Measurements from ENCODE around the gene FOXP1. TPM values are rescaled to one million over a fixed set of nuclear protein-coding genes. Genes with fewer than 3 reads are reported as not detected.

FOXP1 gene
- total and polyA plus RNA-seq, 9 of the 15 experiments (the other 6 are each of a cell fraction or from before 2014, with no cell fraction given), result 7.7 to 34.5 (median 13.7) TPM

- POLR2A ChIA-PET, result no interaction called here
- no peak overlapping the region for H3K4me2 ChIP-seq (ENCODE audit: insufficient read depth, low read length)
Measured at GRCh38 chr3:71458895-71459294, 124.6 kb downstream of the FOXP1 start.

DNA sequence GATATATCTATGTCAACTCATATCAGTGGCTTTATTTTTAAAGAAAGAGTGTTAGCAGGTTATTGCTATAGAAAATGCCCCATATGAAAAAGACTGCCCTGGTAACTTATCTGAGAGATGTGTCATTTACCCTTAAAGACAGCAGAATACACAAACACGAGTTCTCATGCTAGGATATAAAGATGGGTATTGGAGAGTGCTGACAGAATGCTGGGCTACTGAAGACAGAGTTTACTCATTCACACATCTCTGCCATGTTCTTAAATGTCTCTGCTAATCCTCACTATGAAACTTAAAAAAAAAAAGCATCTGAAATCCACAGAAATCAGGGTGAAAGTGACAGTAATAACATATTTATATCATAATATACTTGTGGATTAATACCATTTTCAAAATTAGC lies 126.7 kb downstream of the FOXP1 start:
- no peak for DNase-seq (ENCODE audit: extremely low read depth in 1 of 4, low spot score in 3 of 4)
- CTCF ChIA-PET (ENCODE audit: low intra/inter-chr PET ratio), result no interaction called here
- H3K27ac ChIP-seq (ENCODE audit: extremely low read depth, low read depth, low read length), result no peak overlapping the region
- no peak overlapping the region for H3K4me3 ChIP-seq
- no peak overlapping the region for H3K4me2 ChIP-seq (ENCODE audit: insufficient read depth, low read length)
- no TSS peak for BruUV-seq (replicated peaks)
- no peaks in the 10 kb centered on the region for H3K9me1 ChIP-seq (ENCODE audit: control insufficient read depth, insufficient read depth, low read length)
- in situ Hi-C loops (cut with MboI) (no loop called here), intact Hi-C loops (cut with micrococcal nuclease) (no loop called here)
- no peaks in the 10 kb centered on the region; a peak in 1 of 5 replicates for H3K4me1 ChIP-seq (replicated peaks in 1 of 2; ENCODE audit: control insufficient read depth in 2 of 2, insufficient read depth in 2 of 2, low read length in 2 of 2)
- no peaks in the 10 kb centered on the region for H3K27me3 ChIP-seq (ENCODE audit: control insufficient read depth in 2 of 2, insufficient read depth in 2 of 2, low read length in 2 of 2)
- H4K20me1 ChIP-seq (replicated peaks; ENCODE audit: control insufficient read depth, insufficient read depth, low read length), result no peaks in the 10 kb centered on the region
- H3K9ac ChIP-seq (ENCODE audit: insufficient read depth in 1 of 2, low read depth in 2 of 2, low read length in 2 of 2), result no peak overlapping the region
- H3K79me2 ChIP-seq (ENCODE audit: control insufficient read depth, insufficient read depth, low read length), result no peaks in the 10 kb centered on the region
- H3K36me3 ChIP-seq (ENCODE audit: control insufficient read depth, insufficient read depth, low read length), result no peaks in the 10 kb centered on the region
- H3K9me3 ChIP-seq (replicated peaks; ENCODE audit: control insufficient read depth, insufficient read depth, low read depth, low read length), result no peaks in the 10 kb centered on the region
- ATAC-seq, result no peak
- FAIRE-seq, result no peak
- TF ChIP-seq FOXP4 (CRISPR knock-in tag; IDR thresholded peaks at IDR 0.05; ENCODE audit: borderline replicate concordance) (no peak), CEBPG (CRISPR knock-in tag; IDR thresholded peaks at IDR 0.05) (no peak), CEBPG (tag; conservative IDR thresholded peaks at IDR 0.05 in 1 of 2, IDR thresholded peaks at IDR 0.05 in 1 of 2) (no peak), MTA1 (IDR thresholded peaks at IDR 0.05; ENCODE audit: borderline replicate concordance) (no peak), HDAC3 (IDR thresholded peaks at IDR 0.05; ENCODE audit: borderline replicate concordance, partially characterized antibody) (no peak), ZNF12 (CRISPR knock-in tag; IDR thresholded peaks at IDR 0.05) (no peak), MBD2 (IDR thresholded peaks at IDR 0.05; ENCODE audit: borderline replicate concordance, low read depth) (no peak), ZNF830 (CRISPR knock-in tag; IDR thresholded peaks at IDR 0.05) (no peak), SETDB1 (IDR thresholded peaks at IDR 0.05; ENCODE audit: low read length) (no peak), MXI1 (IDR thresholded peaks at IDR 0.05; ENCODE audit: low read depth, low read length) (no peak)
- TF ChIP-seq, protein P1, sequence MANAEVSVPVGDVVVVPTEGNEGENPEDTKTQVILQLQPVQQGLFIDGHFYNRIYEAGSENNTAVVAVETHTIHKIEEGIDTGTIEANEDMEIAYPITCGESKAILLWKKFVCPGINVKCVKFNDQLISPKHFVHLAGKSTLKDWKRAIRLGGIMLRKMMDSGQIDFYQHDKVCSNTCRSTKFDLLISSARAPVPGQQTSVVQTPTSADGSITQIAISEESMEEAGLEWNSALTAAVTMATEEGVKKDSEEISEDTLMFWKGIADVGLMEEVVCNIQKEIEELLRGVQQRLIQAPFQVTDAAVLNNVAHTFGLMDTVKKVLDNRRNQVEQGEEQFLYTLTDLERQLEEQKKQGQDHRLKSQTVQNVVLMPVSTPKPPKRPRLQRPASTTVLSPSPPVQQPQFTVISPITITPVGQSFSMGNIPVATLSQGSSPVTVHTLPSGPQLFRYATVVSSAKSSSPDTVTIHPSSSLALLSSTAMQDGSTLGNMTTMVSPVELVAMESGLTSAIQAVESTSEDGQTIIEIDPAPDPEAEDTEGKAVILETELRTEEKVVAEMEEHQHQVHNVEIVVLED (CRISPR knock-in tag; IDR thresholded peaks at IDR 0.05), result no peak
- TF ChIP-seq, protein P2, sequence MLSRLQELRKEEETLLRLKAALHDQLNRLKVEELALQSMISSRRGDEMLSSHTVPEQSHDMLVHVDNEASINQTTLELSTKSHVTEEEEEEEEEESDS (CRISPR knock-in tag; IDR thresholded peaks at IDR 0.05), result no peak
- H2AFZ ChIP-seq (ENCODE audit: low read depth, low read length), result no peak overlapping the region
- POLR2A ChIA-PET, result interaction anchor here (1.0 kb wide), 1 partner anchor 40 kb away, joined by 4 read pairs; no protein-coding TSS in a partner anchor
- 25% methylated on average over 1 of the region's 1 CpG for WGBS (ENCODE audit: insufficient coverage, low coverage, missing lambda C conversion rate)

More at GRCh38 chr3:71458895-71459294, 124.6 kb downstream of the FOXP1 start:
- Histone ChIP-seq H3K27me3 (ENCODE audit: control insufficient read depth in 2 of 2, insufficient read depth in 2 of 2, low read length in 2 of 2) (no peaks in the 10 kb centered on the region), H3K4me3 (no peak overlapping the region), H3K27ac (ENCODE audit: extremely low read depth, low read depth, low read length) (no peak overlapping the region), H3K36me3 (ENCODE audit: control insufficient read depth, insufficient read depth, low read length) (no peaks in the 10 kb centered on the region), H3K9ac (ENCODE audit: insufficient read depth in 1 of 2, low read depth in 2 of 2, low read length in 2 of 2) (no peak overlapping the region), H3K9me1 (ENCODE audit: control insufficient read depth, insufficient read depth, low read length) (no peaks in the 10 kb centered on the region), H4K20me1 (replicated peaks; ENCODE audit: control insufficient read depth, insufficient read depth, low read length) (no peaks in the 10 kb centered on the region), H3K4me1 (replicated peaks in 1 of 2; ENCODE audit: control insufficient read depth in 2 of 2, insufficient read depth in 2 of 2, low read length in 2 of 2) (no peaks in the 10 kb centered on the region; a peak in 1 of 5 replicates), H3K9me3 (replicated peaks; ENCODE audit: control insufficient read depth, insufficient read depth, low read depth, low read length) (no peaks in the 10 kb centered on the region), H2AFZ (ENCODE audit: low read depth, low read length) (no peak overlapping the region), H3K79me2 (ENCODE audit: control insufficient read depth, insufficient read depth, low read length) (no peaks in the 10 kb centered on the region)
- 33% methylated on average over 1 of the region's 1 CpG for WGBS (ENCODE audit: insufficient coverage, low coverage, missing lambda C conversion rate)
- DNase-seq (ENCODE audit: extremely low read depth in 1 of 4, low spot score in 3 of 4) (no peak), ATAC-seq (no peak), FAIRE-seq (no peak)
- peak; percentile 21 for TF ChIP-seq MEIS2 (IDR thresholded peaks at IDR 0.05; ENCODE audit: partially characterized antibody)
- TF ChIP-seq SAFB (IDR thresholded peaks at IDR 0.05; ENCODE audit: borderline replicate concordance, low read depth, low read length), result no peak
- CTCF ChIA-PET (ENCODE audit: low intra/inter-chr PET ratio), result no interaction called here
- intact Hi-C loops (cut with micrococcal nuclease) (no loop called here), in situ Hi-C loops (cut with MboI) (no loop called here)
- no TSS peak for BruUV-seq (replicated peaks)
